Dedifferentiated amniotic fluid mesenchymal stem cell (primary cell): ENCODE results near the gene LIN37.
A peak's percentile ranks its signal among the peaks of the same experiment; 100 is the strongest.

ENCODE experiments used
- DNase-seq: peaks from one replicate; pipeline ENCODE4 v3.0.0-alpha.2; 2016; ENCODE audit errors: extremely low spot score

The LIN37 gene

DNA sequence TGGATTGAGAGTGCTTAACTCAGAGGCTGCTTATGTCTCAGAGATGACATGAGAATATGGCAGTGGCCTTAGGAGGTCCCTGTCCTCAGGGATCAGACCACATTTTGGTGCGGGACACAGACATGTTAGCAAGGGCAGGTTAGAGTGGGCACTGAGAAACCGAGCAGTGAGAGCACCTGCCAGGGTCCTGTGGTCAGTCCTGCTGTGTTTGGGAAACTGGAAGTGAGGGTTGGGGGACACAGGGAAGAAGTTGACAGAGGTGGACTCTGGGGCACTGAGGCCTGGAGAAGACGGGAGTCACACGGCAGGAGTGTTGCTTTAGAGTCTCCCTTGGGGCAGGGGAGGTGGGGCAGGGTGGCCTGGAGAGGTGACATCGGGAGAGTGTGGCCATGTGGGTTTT is 13.5 kb upstream of the LIN37 start:
- no peak for DNase-seq

DNA sequence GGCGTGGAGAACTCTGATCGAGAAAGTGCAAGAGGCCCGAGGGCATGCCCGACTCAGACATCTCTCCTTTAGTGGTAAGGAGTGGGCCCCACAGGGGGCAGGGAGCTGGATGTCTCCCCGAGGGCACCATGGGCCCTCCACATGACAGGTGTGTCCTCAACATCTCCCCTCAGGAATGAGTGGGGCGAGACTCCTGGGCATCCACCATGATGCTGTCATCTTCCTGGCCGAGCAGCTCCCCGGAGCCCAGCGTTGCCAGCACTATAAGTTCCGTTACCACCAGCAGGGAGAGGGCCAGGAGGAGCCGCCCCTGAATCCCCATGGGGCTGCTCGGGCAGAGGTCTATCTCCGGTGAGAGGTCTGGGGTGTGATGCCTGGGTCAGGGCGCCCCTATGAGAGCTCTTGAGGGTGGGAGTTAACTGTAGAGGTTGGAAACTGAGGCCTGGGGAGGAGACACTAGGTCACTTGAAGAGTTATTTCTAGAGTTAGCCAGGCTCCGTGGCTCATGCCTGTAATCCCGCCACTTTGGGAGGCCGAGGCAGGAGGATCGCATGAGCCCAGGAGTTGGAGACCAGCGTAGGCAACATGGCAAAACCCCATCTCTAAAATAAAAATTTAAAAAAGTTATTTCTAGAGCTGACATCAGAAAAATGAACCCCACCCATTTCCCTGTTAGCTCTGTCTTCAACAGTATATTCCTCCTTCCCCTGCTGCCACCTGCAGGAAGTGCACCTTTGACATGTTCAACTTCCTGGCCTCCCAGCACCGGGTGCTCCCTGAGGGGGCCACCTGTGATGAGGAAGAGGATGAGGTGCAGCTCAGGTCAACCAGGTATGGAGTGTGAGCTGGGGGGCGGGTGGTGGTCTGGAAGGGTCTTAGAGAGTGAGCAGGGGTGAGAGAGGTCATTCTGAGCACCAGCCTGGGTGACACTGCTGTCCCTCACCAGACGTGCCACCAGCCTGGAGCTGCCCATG is 11.2 kb upstream of the LIN37 start:
- DNase-seq, result no peak

DNA sequence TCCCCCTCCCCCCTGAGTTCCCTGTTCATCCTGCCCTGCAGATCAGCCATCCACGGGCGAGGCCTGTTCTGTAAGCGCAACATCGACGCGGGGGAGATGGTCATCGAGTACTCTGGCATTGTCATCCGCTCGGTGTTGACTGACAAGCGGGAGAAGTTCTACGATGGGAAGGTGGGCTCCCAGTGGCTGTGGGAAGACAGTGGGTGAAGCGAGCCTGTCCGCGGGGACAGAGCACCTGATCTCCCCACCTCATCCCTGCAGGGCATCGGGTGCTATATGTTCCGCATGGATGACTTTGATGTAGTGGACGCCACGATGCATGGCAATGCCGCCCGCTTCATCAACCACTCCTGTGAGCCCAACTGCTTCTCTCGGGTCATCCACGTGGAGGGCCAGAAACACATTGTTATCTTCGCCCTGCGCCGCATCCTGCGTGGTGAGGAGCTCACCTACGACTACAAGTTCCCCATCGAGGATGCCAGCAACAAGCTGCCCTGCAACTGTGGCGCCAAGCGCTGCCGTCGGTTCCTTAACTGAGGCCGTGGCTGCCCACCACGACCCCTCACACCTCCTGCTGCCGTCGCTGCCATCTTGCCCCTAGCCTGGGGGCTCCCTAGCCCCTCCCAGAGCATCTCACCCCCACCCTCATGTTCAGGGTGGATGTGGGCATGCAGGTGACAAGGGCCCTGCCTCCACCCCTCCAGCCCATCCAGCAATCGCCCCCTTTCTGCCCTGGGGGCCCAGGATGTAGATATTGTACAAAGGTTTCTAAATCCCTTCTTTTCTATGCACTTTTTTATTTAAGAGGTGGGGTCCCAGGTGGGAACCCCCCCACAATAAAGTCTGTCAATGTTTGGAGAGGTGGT is 10.1 kb upstream of the LIN37 start:
- DNase-seq, result no peak

DNA sequence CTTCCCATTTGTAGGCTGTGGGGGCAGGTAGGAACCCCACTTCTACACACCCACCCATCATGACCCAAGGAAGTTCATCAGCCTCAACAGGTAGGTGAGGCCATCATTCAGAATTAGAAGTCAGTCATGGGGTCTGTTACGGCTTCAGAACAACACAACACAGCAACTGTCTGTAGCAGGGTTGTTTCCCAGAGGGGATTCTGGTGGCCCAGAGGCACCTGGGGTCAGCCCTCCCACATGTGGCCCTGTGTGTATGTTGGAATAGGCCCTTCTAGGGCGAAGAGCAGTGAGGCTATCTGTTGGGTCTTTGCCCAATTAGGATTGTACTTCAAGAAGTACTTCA is 9.5 kb upstream of the LIN37 start:
- no peak for DNase-seq

GRCh38 chr19:35739275-35740107 is 8.9 kb upstream of the LIN37 start:
- no peak for DNase-seq

- DNase-seq, result no peak
Measured at GRCh38 chr19:35740108-35740422, 8.3 kb upstream of the LIN37 start.

- DNase-seq, result peak; percentile 94
Measured at GRCh38 chr19:35740423-35741202, 7.8 kb upstream of the LIN37 start.

DNA sequence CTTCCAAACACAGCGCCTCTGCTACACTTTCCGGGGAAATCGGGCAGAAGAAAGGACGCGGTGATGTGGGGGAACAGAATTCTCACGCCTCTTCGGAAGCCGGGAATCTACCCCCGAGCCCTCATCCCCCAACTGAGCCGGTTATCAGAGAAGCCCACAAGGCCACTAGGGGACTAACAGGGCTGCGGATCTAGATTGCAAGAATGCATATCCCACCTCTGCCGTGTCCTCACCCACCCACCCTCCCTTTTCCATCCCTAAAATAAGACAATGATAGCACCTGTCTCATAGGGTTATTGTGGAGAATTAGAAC is 7.2 kb upstream of the LIN37 start:
- DNase-seq, result no peak

DNA sequence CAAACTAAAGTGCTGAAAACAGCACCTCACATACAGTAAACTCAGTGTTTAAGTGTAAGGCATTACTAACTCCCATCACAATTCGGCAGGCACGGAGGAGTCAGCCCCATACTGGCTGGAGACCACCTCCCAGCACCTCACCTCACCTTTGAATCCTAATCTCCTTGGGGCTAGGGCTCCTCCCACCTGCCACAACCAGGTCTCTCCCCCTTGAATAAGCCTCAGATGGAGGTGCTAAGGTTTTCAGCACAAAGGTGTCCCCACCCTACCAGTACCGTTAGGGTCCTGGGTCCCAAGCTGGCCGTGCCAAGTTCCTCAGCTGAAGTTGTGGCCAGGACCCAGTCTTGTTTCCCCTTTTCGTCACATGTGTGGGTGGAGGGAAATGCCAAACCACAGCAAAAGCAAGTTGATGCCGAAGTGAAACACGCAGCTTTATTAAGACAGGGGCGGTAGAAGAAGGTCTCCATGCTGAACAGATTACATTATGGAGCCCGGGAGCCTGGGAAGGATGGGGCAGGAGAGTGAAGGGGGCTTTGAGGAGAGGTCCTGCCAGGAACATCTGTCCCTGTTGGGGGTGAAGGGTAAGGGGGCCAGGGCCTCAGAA is 6.2 kb upstream of the LIN37 start, which contains the start of gene IGFLR1:
TSS of gene IGFLR1 (minus strand) at position 332 of the 604 bp plus-strand sequence. CDS start 1,272 bp downstream, outside the sequence.
- no peak for DNase-seq

DNA sequence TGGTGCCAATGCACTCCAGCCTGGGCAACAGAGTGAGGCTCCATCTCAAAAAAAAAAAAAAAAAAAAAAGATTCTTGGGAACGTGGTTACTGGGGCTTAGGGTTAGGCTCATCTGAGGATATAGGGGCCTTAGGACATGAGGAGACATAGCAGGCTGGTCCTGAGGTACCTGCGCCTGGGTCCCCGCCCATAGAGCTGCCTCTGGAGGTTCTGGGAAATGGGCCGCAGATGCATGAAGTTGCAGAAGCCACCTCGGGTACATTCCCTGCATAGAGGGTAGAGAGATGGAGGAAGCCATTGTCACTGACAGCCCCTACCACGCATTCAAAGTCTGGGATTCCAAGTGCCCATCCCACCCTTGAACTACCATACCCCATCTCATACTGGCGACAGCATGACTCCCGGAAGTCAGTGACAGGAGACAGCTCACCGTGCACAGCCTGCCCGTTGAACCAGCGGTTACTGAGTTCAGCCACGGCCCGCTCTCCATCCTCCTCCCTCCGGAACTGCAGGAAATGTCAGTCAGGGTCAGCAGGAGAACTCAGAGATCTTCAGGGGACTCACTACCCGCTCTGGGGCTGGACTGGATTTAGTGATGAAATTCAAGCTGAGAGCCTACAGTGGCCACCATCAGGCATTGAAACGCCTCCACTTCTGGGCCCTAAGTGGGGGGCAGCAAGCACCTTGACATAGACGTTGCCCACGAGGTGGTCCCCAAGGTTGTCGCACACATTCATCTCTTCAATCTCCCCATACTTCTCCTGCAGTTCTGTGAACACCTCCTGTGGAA is 4.5 kb upstream of the LIN37 start:
- DNase-seq, result no peak

DNA sequence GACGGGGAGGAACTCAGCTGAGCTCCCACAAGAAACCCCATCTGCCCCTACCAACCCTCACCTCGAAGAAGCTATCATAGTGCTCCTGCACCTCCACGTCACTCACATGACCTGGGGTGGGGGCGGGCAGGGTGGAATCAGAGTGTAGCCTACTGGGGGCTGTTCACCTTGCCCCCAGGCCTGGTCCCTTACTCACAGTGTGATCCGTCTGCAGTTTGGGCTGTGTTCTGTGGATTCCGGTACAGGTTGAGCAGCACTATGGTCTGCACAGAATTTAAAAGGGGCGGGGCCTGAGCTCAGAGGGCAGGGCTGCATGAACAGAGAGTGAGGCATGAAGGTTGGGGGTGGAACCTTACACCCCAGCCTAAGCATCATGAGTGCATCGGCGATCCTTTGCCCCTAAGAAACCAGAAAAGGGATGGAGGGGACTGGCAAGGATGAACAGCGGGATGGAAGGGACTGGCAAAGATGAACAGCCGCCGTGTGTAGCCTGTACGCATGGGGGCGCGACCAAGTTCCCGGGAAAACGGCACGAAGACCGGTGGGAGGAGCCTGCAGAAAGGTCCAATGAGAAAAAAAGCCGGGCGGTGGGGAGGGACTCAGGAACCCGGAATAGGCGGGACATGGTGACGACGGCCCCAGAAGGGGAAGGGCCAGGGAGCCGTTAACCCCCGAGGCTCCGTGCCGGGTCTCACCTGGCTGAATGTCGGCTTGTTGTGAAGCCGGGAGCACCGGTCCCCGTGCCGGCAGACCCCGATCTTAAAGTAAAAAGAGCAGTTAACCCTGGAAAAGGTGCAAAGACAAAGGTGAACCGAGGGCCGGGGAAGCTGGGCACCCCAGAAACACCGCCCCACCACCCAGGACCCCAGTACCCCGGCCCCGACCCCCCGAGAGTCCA is 3.7 kb upstream of the LIN37 start:
- peak; percentile 98 for DNase-seq

DNA sequence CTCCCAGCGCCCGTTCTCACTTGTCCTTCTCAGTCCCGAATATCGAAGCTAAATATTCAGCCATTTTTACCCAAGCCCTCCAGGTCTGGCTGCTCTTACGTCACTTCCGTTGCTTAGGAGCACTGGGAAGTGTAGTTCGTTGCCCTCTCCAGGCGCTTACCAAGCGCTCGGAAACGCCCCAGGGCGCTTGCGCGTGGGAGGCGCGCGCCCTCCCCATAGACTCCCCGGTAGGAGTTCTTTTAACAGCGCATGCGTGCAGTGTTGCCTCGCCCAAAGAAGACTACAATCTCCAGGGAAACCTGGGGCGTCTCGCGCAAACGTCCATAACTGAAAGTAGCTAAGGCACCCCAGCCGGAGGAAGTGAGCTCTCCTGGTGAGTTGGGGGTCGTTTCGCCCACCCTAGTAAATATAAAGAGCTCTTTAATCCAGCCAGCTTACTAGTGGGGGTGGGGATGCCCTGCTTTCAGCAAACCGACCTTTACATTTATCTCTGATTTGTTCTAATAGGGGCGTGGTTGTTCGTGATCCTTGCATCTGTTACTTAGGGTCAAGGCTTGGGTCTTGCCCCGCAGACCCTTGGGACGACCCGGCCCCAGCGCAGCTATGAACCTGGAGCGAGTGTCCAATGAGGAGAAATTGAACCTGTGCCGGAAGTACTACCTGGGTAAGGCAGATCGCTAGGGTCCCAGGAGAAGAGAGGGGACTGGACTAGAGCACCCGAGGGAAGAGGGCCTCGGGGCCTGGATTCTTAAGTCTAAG is 2.9 kb upstream of the LIN37 start, which contains the start of the genes PSENEN and U2AF1L4:
TSS of gene PSENEN (plus strand) at position 324 of the 759 bp plus-strand sequence. CDS start at position 604, 280 bp downstream.
TSS of gene U2AF1L4 (minus strand) at position 91 of the 759 bp plus-strand sequence. CDS start at position 64, 27 bp downstream.
- peak; percentile 99 for DNase-seq

DNA sequence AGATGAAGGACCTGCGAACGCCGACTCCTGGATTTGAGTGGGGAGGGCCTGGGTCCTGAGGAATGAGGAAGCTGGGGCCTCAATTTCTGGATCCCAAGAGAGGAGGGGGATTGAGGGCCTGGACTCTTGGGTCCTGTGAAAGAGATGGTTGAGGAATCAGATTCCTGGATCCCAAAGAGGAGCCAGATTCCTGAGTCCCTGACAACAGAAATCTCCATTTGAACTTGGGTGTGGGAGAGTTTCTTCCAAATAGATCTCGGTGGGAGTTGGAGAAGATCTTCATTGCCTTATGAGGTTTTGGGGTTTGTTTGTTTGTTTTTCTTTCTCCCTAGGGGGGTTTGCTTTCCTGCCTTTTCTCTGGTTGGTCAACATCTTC is 2.3 kb upstream of the LIN37 start:
- no peak for DNase-seq

DNA sequence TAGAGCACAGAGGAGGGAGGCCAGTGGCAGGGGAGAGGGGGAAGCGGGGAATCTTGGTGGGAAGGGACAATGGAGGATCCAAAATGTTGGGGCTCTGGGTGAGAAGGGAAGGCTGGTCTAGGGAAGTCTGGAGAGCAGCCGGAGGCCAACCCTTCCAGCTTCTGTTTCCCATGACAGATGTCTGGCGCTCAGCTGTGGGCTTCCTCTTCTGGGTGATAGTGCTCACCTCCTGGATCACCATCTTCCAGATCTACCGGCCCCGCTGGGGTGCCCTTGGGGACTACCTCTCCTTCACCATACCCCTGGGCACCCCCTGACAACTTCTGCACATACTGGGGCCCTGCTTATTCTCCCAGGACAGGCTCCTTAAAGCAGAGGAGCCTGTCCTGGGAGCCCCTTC is 1.8 kb upstream of the LIN37 start:
- DNase-seq, result no peak

DNA sequence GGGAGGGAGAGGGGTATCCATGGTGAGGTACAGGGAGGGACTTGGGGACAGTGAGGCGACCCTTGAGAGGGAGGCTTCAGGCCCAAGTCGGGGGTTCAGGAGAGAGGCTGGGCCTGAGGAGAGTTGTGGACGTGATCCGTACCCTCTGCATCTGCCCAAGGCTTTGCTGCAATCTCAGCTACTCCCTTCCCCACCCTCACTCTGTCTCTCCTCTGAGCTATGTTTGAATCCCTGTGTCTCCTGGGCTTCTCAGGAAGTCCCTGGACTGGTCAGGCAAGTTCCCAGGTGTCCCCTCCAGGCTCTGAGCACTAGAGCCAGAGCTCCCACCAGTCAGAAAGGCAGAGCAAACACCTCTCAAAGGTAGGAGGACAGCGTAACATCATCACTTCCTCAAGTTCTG is 1.8 kb downstream of the LIN37 start:
- DNase-seq, result no peak

- DNase-seq, result no peak
Measured at GRCh38 chr19:35751839-35752745, 3.7 kb downstream of the LIN37 start.

GRCh38 chr19:35752746-35753350 is 4.5 kb downstream of the LIN37 start:
- DNase-seq, result no peak
